Measurements from ENCODE around the gene MRGPRE.

- TF ChIP-seq CTCF (IDR thresholded peaks at IDR 0.05; ENCODE audit: low read depth, low read length, poor library complexity, severe bottlenecking) = no peak
- TF ChIP-seq EZH2phosphoT487 (IDR thresholded peaks at IDR 0.05; ENCODE audit: borderline replicate concordance, low read length) = no peak
Observed at GRCh38 chr11:3207526-3208189, 24.6 kb downstream of the MRGPRE start.
